Middle frontal gyrus (tissue), 1 donor: ENCODE results near the gene ESYT3.
"Not testable (repeated sequence)": the region's sequence is repeated elsewhere in the genome, so short reads cannot be mapped to it uniquely, and the experiment has no call there.

Experiments used
- DNase-seq: peaks from one replicate; pipeline ENCODE4 v3.0.0-alpha.2; 2015; ENCODE audit warnings: low spot score; ENCODE audit errors: extremely low spot score

ESYT3 gene

DNA sequence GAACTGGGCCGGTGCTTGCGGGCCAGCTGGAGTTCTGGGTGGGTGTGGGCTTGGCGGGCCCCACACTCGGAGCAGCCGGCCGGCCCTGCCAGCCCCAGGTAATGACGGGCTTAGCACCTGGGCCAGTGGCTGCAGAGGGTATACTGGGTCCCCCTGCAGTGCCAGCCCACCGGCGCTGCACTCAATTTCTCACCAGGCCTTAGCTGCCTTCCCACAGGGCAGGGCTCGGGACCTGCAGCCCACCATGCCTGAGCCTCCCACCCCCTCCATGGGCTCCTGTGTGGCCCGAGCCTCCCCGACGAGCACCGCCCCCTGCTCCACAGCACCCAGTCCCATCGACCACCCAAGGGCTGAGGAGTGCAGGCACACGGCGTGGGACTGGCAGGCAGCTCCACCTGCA is 50.3 kb downstream of the ESYT3 start:
- DNase-seq = not testable (repeated sequence)

DNA sequence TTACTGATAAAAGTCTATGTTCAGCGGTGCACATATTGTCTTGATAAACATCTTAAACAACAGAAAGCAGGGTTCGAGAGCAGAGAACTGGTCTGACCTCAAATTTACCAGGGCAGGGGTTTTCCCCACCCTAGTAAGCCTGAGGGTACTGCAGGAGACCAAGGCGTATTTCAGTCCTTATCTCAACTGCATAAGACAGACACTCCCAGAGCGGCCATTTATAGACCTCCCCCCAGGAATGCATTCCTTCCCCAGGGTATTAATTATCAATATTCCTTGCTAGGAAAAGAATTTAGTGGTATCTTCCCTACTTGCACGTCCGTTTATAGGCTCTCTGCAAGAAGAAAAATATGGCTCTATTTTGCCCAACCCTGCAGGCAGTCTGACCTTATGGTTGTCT is 52.2 kb downstream of the ESYT3 start:
- not testable (repeated sequence) for DNase-seq

DNA sequence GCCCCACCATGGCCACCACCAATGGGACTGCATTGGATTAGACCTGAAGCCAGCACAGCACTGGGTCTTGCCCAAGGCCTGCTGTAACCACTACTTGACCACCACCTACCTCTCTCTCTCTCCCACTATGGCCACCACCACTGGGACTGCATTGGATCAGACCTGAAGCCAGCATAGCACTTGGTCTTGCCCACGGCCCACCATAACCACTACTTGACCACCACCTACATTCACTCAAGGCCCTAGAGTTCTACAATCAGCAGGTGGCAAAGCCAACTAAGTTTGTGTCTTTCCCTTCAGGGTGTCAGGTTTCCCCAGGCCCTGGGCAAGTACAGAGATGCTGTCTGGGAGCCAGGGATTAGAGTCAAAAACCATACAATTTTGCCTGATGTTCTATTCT is 57.6 kb downstream of the ESYT3 start:
- no peak for DNase-seq

DNA sequence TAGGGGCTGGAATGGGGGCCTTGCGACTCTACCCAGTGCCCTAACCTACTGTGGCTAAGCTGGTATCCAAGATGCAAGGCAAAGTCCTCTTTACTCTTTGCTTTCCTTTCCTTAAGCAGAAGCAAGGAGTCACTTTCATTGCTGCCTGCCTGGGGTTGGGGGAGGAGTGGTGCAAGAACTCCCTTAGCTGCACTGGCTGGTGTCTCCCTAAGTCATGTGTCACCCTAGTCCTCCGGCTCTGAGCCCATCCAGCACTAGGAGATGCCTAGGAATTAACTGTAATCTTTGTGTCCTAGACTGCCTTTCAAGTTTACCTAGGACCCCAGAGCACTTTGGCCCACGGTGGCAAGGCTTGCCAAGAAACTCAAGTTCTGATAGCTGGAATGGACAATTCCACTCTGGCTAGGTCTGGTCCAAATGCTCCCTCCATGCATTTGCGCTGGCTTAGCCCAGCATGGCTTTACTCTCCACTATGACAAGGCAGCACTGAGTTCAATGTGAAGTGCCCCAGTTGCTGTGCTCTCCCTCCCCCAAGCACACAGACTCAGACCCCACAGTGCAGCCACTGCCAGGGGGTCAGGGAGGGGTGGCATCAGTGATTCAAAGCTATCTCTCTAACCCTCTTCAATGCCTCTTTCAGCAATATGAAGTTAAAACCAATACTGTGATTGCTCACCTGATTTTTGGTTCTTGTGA is 58.7 kb downstream of the ESYT3 start:
- no peak for DNase-seq

DNA sequence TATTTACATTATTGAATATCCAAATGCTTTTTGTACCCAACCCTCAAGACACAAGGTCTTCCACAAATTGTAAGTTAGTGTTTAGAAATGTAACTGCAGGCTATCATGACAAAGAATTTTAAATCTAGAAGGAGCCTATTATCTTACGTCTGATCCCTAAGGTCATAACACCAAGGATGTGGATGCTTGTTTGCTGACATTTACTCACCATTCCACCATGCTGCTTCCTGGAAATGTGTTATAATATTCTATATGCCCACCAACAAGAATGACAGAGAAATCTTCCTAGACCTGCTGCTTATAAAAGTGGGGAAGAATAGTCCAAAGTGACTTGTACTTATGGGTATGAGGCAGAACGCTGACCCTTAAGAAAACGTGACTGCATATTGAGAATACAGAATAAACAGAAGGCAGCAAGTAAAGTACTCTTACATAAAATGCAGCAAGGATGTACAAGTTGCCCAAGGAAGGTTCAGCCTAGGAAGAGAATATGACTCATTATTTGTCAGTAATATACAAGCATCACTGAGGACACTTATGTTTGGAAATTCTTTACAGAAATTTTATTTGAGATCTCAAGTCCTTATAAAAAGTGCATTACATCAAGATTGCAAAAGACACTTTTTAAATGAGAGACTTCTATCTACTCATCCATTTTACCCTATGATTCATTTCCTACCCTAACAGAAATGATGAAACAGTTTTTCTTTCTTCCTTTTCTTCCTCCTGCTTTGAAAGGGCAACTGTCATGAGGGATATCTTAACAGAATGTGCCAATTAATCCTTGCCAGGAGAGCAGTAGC is 59.6 kb downstream of the ESYT3 start:
- DNase-seq = peak; percentile 7

DNA sequence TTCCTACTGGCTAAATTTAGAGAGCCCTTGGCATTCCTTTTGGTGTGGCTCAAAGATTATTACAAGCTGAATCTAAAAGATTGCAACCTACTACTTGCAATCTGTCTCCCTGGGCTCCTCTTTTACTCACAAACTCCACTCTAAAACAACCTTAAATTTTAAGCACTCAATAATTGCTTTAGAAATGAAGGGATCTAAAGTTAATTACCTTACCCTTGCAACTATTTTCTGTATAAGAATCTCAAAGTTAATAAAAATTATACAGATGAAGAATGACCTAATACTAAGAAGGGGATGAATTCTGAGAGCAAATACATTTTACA is 60.2 kb downstream of the ESYT3 start:
- DNase-seq = no peak

DNA sequence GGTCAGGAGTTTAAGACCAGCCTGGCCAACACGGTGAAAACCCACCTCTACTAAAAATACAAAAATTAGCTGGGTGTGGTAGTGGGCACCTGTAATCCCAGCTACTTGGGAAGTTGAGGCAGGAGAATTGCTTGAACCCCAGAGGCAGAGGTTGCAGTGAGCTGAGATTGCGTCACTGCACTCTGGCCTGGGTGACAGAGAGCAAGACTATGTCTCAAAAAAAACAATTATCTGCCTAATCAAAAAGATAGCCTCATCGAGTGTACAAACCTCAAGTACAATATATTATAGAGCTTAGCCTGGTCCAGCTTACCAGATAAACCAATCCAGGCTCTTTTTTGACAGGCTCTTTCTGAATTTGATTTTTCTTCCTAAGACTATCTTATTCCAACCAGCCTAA is 61.2 kb downstream of the ESYT3 start:
- DNase-seq = not testable (repeated sequence)

DNA sequence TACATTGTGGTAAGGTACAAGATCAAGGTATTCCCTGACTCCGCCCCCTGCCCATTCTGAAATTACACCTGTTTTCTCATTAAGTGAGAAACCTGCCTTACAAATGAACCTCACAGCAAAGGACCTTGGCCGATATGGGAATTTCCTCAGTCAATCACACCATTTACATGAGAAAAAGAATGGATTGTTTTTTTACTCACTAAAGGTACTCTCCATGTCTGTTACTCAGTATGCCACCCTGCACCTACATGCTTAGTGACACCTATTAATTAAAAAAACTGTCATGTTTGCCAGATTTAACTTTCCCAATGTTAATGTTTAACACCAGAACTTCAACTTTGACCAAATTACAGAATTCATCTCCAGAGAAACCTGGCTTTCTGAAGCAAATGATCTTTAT is 62.0 kb downstream of the ESYT3 start:
- no peak for DNase-seq

DNA sequence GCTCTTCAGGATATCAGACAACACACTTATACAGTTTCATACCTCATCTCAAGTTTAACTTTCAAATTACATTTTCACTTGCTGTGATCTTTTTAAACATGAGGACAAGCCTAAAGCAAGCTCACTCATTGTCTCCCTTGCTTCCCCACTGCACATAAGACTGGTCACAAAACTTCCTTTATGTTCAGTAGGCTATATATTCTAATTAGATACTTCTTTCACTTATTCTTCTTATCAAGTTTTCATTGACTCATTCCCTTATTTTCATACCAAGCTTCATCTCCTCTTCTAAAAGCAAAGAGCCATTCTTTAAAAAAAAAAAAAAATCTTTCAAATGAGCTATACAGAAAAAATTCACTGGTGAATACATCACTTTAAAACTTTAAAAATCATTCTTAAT is 62.6 kb downstream of the ESYT3 start:
- no peak for DNase-seq

DNA sequence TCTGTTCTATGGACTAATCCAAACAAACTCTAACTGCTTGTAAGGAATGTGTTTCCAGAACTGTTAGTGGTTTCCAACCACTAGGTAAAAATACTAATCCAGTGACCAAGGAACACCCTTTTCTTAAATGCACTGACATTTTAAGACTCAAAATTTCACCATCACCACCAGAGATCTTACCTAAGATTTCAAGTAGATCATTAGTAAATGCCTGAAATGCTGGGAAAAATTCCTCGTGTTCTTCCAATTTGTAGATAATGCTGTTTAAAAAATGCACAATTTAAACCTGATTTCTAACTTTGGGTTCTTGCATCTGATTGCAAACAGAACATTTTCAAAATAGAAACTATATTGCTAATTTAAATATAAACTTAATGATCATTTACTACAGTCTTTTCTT is 63.4 kb downstream of the ESYT3 start:
- DNase-seq = no peak

DNA sequence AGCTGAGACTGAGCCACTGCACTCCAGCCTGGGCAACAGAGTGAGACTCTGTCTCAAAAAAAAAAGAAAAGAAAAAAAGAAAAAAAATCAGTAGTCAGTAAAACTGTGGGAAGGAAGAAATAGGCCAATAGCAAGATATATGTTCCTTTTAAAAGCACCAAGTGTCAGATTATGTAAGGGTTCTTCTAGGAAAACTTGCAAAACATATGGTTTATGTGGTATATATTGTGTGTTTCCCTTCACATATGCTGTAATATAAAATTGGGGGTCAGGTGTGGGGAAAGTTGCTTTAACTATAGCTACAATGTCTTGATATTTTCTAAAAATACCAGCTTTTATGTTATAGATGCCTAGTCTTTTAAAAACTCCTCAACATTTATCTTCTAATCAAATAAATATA is 64.6 kb downstream of the ESYT3 start:
- no peak for DNase-seq

DNA sequence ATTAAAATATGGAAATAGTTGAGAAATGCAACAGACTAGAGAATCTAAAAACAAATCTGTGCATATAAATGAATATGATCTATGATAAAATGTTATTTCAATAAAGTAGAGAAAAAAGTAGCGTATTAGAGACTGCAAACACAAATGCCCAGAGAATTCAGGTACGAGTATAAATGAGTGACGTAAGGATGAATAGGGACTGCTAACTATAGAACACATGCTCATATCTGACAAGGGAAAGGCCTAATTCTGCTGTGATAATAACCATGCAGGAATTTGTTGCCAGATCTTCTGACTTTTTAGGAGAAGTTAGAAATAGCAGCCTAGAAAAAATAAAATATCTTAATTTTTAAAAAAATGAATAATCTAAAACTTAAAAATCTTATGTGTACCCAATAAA is 73.1 kb downstream of the ESYT3 start:
- no peak for DNase-seq

DNA sequence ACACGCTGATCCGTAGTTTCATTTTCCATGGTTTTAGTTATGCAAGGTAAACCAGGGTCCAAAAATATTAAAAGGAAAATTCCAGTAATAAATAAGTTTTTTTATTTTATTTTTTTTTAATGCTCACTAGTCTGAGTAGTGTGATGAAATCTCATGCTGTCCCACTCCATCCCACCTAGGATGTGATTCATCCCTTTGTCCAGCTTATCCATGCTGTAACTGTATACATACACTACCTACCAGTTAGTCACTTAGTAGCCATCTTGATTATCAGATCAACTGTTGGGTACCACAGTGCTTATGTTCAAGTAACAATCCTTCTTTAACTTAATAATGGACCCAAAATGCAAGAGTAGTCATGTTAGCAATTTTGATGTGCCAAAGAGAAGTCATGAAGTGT is 75.2 kb downstream of the ESYT3 start:
- DNase-seq = no peak

DNA sequence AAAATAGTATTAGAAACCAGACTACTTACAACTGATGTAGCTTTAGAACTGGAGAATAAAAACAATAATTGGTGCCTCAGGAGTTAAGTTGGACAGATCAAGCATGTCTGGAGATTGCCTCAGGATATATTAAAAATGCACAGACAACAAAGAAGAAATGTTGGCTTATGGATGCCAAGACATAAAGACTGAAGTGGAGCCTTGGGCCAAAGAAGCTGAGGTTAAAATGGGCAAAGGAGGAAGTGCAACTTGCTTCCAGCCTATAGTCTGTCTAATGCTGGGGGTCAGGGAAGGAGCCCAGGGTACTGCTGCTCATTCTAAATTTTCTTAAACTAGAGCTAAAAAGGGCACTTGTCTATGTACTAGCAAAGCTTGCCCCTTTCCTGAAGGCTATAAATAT is 77.5 kb downstream of the ESYT3 start:
- DNase-seq = no peak

DNA sequence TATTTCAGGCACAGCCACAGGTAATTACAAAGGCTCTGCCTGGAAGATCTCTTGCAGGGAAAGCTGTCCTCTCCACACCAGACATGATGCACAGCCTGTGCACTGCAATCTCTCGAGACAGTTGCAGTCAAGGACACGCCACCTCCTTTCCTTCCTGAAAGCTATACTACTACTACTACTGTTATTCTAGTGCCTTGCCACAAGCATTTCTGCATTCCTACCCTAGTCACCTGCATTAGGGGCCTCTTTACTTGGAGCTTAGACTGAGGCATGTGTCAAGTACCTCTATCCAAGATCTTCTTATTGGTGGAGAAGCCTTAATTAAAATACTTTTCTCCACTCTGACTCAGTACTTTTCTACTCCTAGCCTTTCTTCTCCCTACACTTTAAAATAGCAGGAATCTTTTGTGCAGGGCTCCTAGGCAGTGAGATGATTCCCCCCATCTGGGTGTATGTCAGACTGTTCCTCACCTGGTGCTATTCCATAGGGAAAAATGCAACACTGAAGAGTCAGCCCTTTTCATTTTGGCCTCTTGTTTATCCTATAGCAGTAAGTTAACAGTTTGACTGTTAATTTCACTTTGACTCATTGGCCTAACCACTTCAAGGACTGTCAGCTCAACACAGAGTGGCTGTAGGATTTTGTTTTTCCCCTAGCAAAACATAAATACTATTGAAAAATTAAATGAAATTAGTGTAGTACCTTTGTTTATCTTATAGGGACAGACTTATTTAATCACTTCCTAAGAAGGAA is 78.9 kb downstream of the ESYT3 start:
- DNase-seq = no peak

DNA sequence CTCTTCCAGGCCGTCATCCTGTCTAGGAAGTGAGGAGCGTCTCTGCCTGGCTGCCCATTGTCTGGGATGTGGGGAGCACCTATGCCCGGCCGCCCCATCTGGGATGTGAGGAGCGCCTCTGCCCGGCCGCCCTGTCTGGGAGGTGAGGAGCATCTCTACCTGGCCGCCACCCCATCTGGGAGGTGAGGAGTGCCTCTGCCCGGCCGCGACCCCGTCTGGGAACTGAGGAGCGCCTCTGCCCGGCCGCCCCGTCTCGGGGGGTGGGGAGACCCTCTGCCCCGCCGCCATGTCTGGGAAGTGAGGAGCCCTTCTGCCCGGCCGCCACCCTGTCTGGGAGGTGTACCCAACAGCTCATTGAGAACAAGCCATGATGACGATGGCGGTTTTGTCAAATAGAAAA is 87.0 kb downstream of the ESYT3 start:
- DNase-seq = not testable (repeated sequence)
